Occipital lobe (tissue), 2 donors: Measurements from ENCODE around the gene HRH3. TPM values are rescaled to one million over a fixed set of nuclear protein-coding genes. Genes with fewer than 3 reads are reported as not detected.

Source experiments
- DNase-seq: peaks from one replicate; lab custom pipeline; 2025; lab: John Stamatoyannopoulos, UW
- total RNA-seq: library from RNA; depleted of rRNA; stranded (reverse); fragments of >200 nt; gene quantifications from one replicate; pipeline ENCODE4 v1.2.3, GENCODE V29; 2014

The HRH3 gene
- 0.47 TPM for total RNA-seq

- DNase-seq = peak; percentile 28
Observed at GRCh38 chr20:62219992-62220665, at the start of gene HRH3. HRH3 (minus strand) TSS chr20:62220278; CDS start chr20:62219970, 308 bp downstream.

GRCh38 chr20:62269871-62270270, 49.8 kb upstream of the HRH3 start:
- no peak for DNase-seq

GRCh38 chr20:62269378-62269777, 49.3 kb upstream of the HRH3 start:
- DNase-seq = no peak

GRCh38 chr20:62268228-62268900, 48.3 kb upstream of the HRH3 start:
- no peak for DNase-seq

GRCh38 chr20:62267543-62267942, 47.5 kb upstream of the HRH3 start:
- DNase-seq = peak; percentile 33

GRCh38 chr20:62266851-62267250, 46.8 kb upstream of the HRH3 start:
- no peak for DNase-seq

- no peak for DNase-seq
Observed at GRCh38 chr20:62266340-62266739, 46.3 kb upstream of the HRH3 start.

- DNase-seq = no peak
Observed at GRCh38 chr20:62265365-62265764, 45.3 kb upstream of the HRH3 start.

- no peak for DNase-seq
Observed at GRCh38 chr20:62263396-62263795, 43.3 kb upstream of the HRH3 start.

GRCh38 chr20:62262064-62262463, 42.0 kb upstream of the HRH3 start:
- DNase-seq = no peak

GRCh38 chr20:62259294-62259565, 39.2 kb upstream of the HRH3 start:
- no peak for DNase-seq

GRCh38 chr20:62258499-62259293, 38.6 kb upstream of the HRH3 start:
- DNase-seq = no peak

GRCh38 chr20:62255976-62256375, 35.9 kb upstream of the HRH3 start:
- no peak for DNase-seq

GRCh38 chr20:62254021-62254724, 34.1 kb upstream of the HRH3 start:
- no peak for DNase-seq

- DNase-seq = no peak
Observed at GRCh38 chr20:62253398-62253797, 33.3 kb upstream of the HRH3 start.

- no peak for DNase-seq
Observed at GRCh38 chr20:62252342-62252966, 32.4 kb upstream of the HRH3 start.

GRCh38 chr20:62248890-62249560, 28.9 kb upstream of the HRH3 start:
- no peak for DNase-seq

- no peak for DNase-seq
Observed at GRCh38 chr20:62246872-62247652, 27.0 kb upstream of the HRH3 start.

GRCh38 chr20:62246431-62246830, 26.4 kb upstream of the HRH3 start:
- DNase-seq = no peak

- no peak for DNase-seq
Observed at GRCh38 chr20:62245911-62246280, 25.8 kb upstream of the HRH3 start.
